T-helper 9 cell (primary cell): ENCODE data around the gene ANO10.
"Not testable (repeated sequence)": the region's sequence is repeated elsewhere in the genome, so short reads cannot be mapped to it uniquely, and the experiment has no call there.

Experiments used
- DNase-seq: peaks from one replicate; pipeline ENCODE4 v3.0.0-alpha.2; 2020
- total RNA-seq, 2 donors: gene quantifications; one replicate each; lab custom pipeline; 2026; lab: John Stamatoyannopoulos, UW

Gene ANO10
- 7.8 to 11.6 reads per million in 2 donors for total RNA-seq

GRCh38 chr3:43621656-43622432 lies at the start of gene ANO10:
Gene ANO10 (minus strand): TSS chr3:43622011. CDS start chr3:43605852, 16,159 bp downstream.
- DNase-seq: peak; percentile 97

DNA sequence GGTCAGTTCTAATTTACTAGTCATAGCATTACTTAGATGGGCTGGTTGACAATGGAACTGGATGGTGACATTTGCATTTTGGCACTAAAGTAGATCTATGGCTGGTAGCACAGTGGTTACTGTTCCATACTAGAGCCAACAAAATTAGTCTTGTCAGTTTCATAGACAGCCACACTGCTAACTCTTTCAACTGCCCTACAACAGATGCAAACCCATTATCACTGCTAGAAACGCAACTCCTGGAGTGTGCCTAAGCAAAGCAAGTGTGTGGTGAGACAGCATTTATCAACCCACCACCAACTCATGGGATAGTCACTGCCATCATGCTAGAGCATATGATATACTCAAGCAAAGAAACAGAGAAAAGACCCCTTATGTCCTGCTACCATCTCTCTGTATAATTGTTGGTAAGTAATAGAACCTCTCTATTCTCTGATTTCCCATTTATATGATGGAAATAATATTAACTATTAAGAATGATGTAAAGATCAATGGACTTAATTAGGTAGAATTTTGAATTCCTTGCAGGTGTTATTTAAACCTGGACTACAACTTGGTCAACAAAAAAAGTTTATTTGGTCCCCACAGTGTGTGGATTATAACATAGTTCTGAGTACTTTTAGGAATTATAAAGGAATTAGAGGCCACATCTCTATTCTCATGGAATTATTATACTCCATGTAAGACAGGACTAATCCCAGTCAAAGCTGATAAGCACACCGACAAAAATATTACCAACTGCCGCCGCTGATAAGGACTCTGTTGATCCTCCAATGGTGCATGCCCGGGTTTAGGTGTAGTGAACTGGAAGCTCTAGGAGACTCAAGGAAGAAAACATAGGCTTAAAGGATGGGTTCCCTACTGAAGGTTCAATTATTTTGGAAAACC lies 49.1 kb upstream of the ANO10 start:
- no peak for DNase-seq

GRCh38 chr3:43665011-43665410 lies 43.2 kb upstream of the ANO10 start:
- DNase-seq: not testable (repeated sequence)

DNA sequence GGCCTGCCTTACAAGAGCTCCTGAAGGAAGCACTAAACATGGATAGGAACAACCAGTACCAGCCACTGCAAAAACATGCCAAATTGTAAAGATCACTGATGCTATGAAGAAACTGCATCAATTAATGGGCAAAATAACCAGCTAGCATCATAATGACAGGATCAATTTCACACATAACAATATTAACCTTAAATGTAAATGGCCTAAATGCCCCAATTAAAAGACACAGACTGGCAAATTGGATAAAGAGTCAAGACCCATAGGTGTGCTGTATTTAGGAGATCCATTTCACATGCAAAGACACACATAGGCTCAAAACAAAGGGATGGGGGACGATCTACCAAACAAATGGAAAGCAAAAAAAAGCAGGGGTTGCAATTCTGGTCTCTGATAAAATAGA lies 39.6 kb upstream of the ANO10 start:
- not testable (repeated sequence) for DNase-seq

- DNase-seq: no peak
Measured at GRCh38 chr3:43659250-43659880, 37.6 kb upstream of the ANO10 start.

DNA sequence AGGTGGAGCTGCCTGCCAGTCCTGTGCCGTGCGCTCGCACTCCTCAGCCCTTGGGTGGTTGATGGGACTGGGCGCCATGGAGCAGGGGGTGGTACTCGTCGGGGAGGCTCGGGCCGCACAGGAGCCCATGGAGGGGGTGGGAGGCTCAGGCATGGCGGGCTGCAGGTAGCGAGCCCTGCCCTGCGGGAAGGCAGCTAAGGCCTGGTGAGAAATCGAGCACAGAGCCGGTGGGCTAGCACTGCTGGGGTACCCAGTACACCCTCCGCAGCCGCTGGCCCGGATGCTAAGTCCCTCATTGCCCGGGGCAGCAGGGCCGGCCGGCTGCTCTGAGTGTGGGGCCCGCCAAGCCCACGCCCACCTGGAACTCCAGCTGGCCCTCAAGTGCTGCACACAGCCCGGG lies 34.6 kb upstream of the ANO10 start:
- DNase-seq: not testable (repeated sequence)

DNA sequence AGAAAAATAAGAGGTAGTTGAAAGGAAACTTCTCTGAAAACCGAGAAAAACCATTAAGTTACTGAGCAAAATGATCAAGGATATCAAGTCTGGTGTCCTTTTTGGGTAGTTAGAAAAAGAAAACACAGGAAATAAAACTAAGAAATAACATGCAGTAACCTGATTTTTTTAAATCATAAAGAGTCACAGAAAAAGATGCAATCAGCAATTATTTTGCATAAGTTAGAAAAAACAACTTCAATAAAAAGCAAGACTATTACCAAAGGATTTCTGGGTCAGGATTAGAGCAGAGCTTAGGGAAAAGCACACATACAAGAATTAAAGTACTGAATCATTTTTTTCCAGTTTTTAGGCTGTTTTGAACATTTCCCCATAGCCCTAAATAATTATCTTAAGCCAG lies 28.5 kb upstream of the ANO10 start:
- no peak for DNase-seq

DNA sequence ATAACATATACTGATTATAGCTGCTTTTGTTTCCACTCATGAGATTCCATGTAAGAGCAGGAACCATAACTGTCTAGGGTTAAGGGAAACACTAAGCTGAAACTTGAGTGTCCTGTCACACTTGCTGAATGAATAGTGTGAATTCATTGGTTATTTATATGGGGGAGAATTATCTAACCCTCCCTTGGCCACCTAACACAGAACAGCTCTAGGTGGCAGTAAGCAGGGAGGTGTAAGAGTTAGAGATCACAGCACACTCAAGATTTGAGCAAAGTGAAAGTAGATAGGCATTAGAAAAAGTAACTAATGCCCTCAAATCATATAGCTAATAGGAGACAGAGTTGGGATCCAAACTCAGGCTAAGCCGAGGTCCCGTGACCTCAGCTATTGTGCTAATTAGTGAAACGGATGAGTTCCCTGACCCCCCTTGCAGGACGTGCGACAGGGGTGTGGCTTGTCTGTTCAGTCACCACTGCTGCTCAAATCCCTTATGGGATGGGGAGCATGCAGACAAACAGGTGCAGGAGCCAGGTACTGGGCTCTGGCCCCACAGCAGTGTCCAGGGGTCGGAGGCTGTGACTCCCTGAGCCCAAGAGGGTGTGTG lies 27.7 kb upstream of the ANO10 start:
- DNase-seq: no peak

GRCh38 chr3:43648957-43649356 lies 27.1 kb upstream of the ANO10 start:
- DNase-seq: no peak

GRCh38 chr3:43647331-43648166 lies 25.7 kb upstream of the ANO10 start:
- no peak for DNase-seq

GRCh38 chr3:43644443-43644842 lies 22.6 kb upstream of the ANO10 start:
- DNase-seq: no peak

DNA sequence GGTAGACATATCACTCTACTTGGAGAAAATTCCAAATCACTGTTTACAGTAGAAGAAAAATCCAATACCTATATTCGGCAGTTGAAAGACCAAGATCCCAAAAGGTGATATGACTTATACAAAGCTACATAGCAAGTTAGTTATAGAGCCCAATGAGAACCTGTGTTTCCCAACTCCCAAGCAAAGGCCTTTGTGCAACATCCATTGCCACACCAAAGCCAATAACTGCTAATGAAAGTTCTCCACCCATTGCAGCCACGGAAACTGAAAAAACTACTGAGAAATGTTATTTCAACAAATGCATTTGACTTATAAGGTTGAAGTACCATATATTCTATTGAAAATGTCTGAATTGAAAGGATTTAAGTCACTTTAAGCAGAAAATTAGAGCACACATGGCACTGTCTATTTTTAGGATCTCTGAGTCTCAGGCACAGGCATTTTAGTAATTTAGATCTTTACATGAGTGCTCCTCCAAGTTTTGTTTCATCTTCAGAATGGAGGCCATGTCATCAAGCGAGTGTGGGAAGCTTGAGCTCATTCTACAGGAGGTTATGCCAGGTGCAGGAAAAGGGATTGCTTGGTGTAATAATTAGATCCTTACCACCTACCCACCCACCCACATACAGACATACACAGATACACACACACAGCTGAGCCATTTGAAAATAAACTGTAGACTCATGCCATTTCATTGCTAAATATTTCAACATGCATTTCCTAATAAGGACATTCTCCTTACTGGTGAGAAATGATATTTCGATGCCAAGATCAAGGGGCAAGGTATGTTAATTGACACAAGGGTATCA lies 19.7 kb upstream of the ANO10 start:
- no peak for DNase-seq

DNA sequence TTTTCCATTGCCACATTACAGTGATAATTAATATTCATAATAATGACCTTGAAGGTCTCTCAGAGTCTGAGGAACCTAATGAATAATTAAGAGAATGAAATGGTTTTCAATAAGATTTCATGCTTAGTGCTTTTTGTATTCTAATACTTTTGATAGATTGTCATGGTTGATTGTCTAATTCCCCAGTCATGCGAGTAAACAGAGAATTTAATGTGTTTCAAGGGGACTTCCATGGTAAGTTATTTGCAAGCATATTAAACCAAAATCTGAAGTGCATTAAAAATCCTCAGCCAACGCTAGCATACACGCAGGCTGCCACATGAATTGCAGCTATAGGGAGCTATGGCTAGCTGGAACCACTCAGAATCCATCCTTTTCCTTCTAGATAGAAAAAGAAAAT lies 18.9 kb upstream of the ANO10 start:
- DNase-seq: no peak

DNA sequence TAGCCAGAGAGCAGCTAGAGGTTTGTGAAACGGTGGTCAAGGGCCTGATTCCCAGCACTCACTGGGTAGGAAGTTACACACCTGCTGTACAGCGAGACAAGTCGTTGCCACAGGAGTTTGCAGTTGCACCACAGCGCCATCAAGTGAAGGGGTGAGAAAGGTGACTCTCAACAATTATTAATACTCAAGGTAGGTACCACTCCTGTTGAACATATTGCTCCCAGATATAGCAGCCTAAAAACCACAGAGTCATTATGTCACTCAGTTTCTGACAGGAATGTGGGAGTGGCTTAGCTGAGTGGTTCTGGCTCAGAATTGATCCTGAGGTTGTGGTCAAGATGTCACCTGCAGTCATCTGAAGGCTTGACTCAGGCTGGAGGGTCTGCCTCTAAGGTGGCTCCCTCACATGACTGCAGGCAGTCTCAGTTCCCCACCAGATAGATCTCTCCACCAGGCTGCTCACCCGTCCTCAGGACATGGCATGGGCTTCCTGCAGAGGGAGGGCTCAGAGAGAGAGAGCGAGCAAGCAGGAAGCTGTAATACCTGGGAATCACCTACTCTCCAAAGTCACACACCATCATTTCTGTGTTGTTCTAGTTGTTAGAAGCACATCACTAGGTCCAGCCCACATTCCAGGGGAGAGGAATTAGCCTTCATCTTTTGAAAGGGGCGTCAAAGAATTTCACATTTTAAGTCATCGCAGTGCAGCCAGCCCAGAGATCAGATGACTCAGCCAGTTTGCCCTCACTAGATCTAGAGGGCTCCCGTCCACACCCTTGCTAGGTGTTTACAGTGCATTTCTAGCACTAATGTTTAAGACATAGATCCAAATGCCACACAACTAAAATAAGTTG lies 17.0 kb upstream of the ANO10 start:
- DNase-seq: peak; percentile 6

DNA sequence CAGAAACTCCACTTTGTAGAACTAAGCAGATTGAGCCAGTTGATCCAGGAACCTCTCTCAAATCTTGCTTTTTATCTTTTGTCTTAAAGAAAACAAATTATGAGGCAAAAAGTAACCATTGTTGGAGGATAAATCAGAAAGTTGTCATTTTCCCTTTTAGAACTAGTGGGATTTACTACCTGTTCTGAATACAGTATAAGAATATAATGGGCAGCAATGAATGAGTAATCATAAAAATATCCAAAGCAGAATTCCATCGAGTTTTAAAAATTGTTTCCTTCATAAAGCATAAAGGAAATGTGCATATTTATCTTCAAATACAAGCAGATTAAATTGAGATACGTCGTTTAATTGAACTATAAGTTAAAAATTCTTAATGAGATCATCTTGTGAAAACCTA lies 15.9 kb upstream of the ANO10 start:
- no peak for DNase-seq

- no peak for DNase-seq
Measured at GRCh38 chr3:43632986-43633385, 11.2 kb upstream of the ANO10 start.

GRCh38 chr3:43632269-43632733 lies 10.5 kb upstream of the ANO10 start:
- DNase-seq: no peak

- no peak for DNase-seq
Measured at GRCh38 chr3:43629741-43630140, 7.9 kb upstream of the ANO10 start.

- DNase-seq: no peak
Measured at GRCh38 chr3:43629257-43629656, 7.4 kb upstream of the ANO10 start.

DNA sequence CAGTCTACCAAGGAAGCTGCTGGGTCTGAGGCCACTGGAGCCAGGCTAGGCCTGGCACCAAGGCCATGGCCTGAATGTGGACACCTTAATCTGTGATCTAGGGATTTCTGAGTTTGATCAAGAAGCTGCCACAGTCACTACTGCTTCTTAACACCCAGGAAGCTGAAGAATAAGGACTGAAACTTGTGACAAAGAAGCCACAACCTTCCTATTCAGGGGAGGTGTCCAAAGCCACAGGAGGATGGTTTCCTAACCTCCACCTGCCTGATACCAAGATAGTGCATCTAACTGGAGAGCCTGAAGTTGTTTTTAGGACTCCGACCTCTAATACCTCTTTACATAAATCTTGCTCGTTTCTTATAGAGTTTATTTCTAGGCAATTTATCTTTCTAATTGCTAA lies 5.5 kb upstream of the ANO10 start:
- DNase-seq: no peak
